Erythroblast (primary cell): Measurements from ENCODE around the gene MAN2A1.

Experiments
- GATA1 ChIP-seq: IDR thresholded peaks from 2 replicates; pipeline ENCODE4 v1.6.1; 2011; ENCODE audit warnings: low read depth, mild to moderate bottlenecking, control low read depth, low read length, moderate library complexity
- POLR2A ChIP-seq: IDR thresholded peaks from 2 replicates; pipeline ENCODE4 v1.6.1; 2011; ENCODE audit warnings: mild to moderate bottlenecking, low read length

DNA sequence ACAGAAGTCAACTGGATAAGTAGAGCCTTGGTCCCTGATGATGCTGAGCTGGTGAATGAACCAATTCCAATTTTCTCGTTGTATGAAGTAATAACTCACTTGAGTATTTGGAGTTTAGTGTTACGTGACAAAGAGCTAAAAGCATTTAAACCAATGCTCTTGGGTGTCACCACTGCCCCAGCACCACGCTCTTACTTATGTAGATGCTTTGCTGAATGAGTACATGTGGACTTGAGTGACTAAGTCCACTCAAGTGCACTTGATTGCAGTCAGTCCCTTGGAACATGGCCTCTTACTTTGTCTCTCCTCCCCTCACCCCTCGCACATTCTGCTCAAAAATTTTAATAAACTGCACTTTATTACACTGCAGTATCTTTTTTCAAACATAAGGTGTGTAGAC lies 184.0 kb downstream of the MAN2A1 start:
- TF ChIP-seq POLR2A (no peak), GATA1 (no peak)
